HG03439 (cell line): ENCODE measurements around the gene GPR65.

ENCODE experiments used
- ATAC-seq: cut with Tn5 transposase; IDR thresholded peaks from one replicate; pipeline ENCODE4 v1.9.1; 2021; ENCODE audit warnings: mild to moderate bottlenecking, moderate library complexity; ENCODE audit not compliant: unreplicated experiment

Gene GPR65

GRCh38 chr14:88005050-88005481, at the start of gene GPR65:
GPR65 (plus strand) TSS chr14:88005135; CDS start chr14:88010848, 5,713 bp downstream.
- ATAC-seq: peak; percentile 76

GRCh38 chr14:87955501-87955900, 49.4 kb upstream of the GPR65 start:
- ATAC-seq: no peak

- ATAC-seq: no peak
Observed at GRCh38 chr14:87960013-87960787, 44.7 kb upstream of the GPR65 start.

GRCh38 chr14:87961246-87961645, 43.7 kb upstream of the GPR65 start:
- ATAC-seq: no peak

- ATAC-seq: no peak
Observed at GRCh38 chr14:87966816-87967215, 38.1 kb upstream of the GPR65 start.

GRCh38 chr14:87967496-87967895, 37.4 kb upstream of the GPR65 start:
- ATAC-seq: no peak

GRCh38 chr14:87971010-87971409, 33.9 kb upstream of the GPR65 start:
- no peak for ATAC-seq

GRCh38 chr14:87975636-87976035, 29.3 kb upstream of the GPR65 start:
- no peak for ATAC-seq

- no peak for ATAC-seq
Observed at GRCh38 chr14:87979689-87980088, 25.2 kb upstream of the GPR65 start.

GRCh38 chr14:87989221-87989955, 15.5 kb upstream of the GPR65 start:
- ATAC-seq: no peak

- no peak for ATAC-seq
Observed at GRCh38 chr14:87989956-87990299, 15.0 kb upstream of the GPR65 start.

- no peak for ATAC-seq
Observed at GRCh38 chr14:87990682-87991081, 14.3 kb upstream of the GPR65 start.

- no peak for ATAC-seq
Observed at GRCh38 chr14:87992346-87992717, 12.6 kb upstream of the GPR65 start.

GRCh38 chr14:87992718-87993628, 12.0 kb upstream of the GPR65 start, which contains the start of gene GALC:
GALC (minus strand) TSS chr14:87993182; CDS start chr14:87993164, 18 bp downstream.
- ATAC-seq: peak; percentile 94

GRCh38 chr14:87994974-87995373, 10.0 kb upstream of the GPR65 start:
- peak; percentile 34 for ATAC-seq

- ATAC-seq: no peak
Observed at GRCh38 chr14:87995500-87996290, 9.2 kb upstream of the GPR65 start.

GRCh38 chr14:87996291-87996592, 8.7 kb upstream of the GPR65 start:
- ATAC-seq: no peak

- no peak for ATAC-seq
Observed at GRCh38 chr14:87998482-87998881, 6.5 kb upstream of the GPR65 start.

- ATAC-seq: no peak
Observed at GRCh38 chr14:87999277-87999676, 5.7 kb upstream of the GPR65 start.

- ATAC-seq: no peak
Observed at GRCh38 chr14:88002421-88003075, 2.4 kb upstream of the GPR65 start.
